KG1 (cell line): Measurements from ENCODE around the gene TNXB.
"Not testable (repeated sequence)": the region's sequence is repeated elsewhere in the genome, so short reads cannot be mapped to it uniquely, and the experiment has no call there.

Experiments
- DNase-seq: peaks from one replicate; lab custom pipeline; 2025; lab: John Stamatoyannopoulos, UW

Gene TNXB

GRCh38 chr6:32144238-32144637 lies 35.1 kb upstream of the TNXB start:
- DNase-seq: not testable (repeated sequence)

- DNase-seq: no peak
These were observed 31.4 kb upstream of the TNXB start for GRCh38 chr6:32140420-32141046.

- no peak for DNase-seq
These were observed 30.5 kb upstream of the TNXB start for GRCh38 chr6:32139590-32139989.

GRCh38 chr6:32137454-32137853 lies 28.3 kb upstream of the TNXB start:
- DNase-seq: no peak

- no peak for DNase-seq
These were observed 24.6 kb upstream of the TNXB start for GRCh38 chr6:32133786-32134185.

- DNase-seq: no peak
These were observed 23.0 kb upstream of the TNXB start for GRCh38 chr6:32132110-32132509.

- no peak for DNase-seq
These were observed 22.4 kb upstream of the TNXB start for GRCh38 chr6:32131439-32131948.

- no peak for DNase-seq
These were observed 20.4 kb upstream of the TNXB start for GRCh38 chr6:32129297-32130088.

GRCh38 chr6:32128751-32129296 lies 19.7 kb upstream of the TNXB start:
- DNase-seq: no peak

GRCh38 chr6:32127717-32128592 lies 18.8 kb upstream of the TNXB start, which contains the start of gene ATF6B:
Gene ATF6B (minus strand): TSS chr6:32128246. CDS start chr6:32128207, 39 bp downstream.
- peak; percentile 97 for DNase-seq

GRCh38 chr6:32127409-32127716 lies 18.2 kb upstream of the TNXB start:
- DNase-seq: no peak

GRCh38 chr6:32126880-32127279 lies 17.7 kb upstream of the TNXB start:
- DNase-seq: no peak

GRCh38 chr6:32123681-32124080 lies 14.5 kb upstream of the TNXB start:
- no peak for DNase-seq

- no peak for DNase-seq
These were observed 11.5 kb upstream of the TNXB start for GRCh38 chr6:32120573-32121059.

- peak; percentile 6 for DNase-seq
These were observed 9.9 kb upstream of the TNXB start for GRCh38 chr6:32118782-32119628.

- no peak for DNase-seq
These were observed 8.3 kb upstream of the TNXB start for GRCh38 chr6:32117461-32117860.

- no peak for DNase-seq
These were observed 7.5 kb upstream of the TNXB start for GRCh38 chr6:32116674-32117073.

GRCh38 chr6:32115623-32116022 lies 6.5 kb upstream of the TNXB start:
- no peak for DNase-seq

GRCh38 chr6:32114796-32115195 lies 5.7 kb upstream of the TNXB start:
- DNase-seq: no peak

- no peak for DNase-seq
These were observed 4.5 kb upstream of the TNXB start for GRCh38 chr6:32113386-32114352.
